GM23338 (cell line): ENCODE measurements around the gene ENOSF1. TPM values are rescaled to one million over a fixed set of nuclear protein-coding genes. Genes with fewer than 3 reads are reported as not detected.

Source experiments
- ATAC-seq: fragments of 200-7000 bp; cut with Tn5 transposase; 3 replicates; pipeline ENCODE4 v1.9.1; 2020
- DNase-seq: peaks from one replicate; pipeline ENCODE4 v3.0.0-alpha.2; 2015; ENCODE audit warnings: low spot score
- H2AFZ ChIP-seq: fragments of 200-600 bp; sonication (generic); 2 replicates; pipeline ENCODE4 v1.8.0; 2016; ENCODE audit warnings: antibody characterized with exemption, mild to moderate bottlenecking, moderate library complexity
- H3F3A ChIP-seq: fragments of 200-600 bp; sonication (generic); replicated peaks from 2 replicates; pipeline ENCODE4 v1.8.0; 2017; ENCODE audit warnings: antibody characterized with exemption, mixed run types, low read depth
- H3K27ac ChIP-seq: fragments of 200-600 bp; sonication (generic); 2 replicates; pipeline ENCODE4 v1.6.1; 2016; ENCODE audit warnings: low read depth
- H3K27me3 ChIP-seq: fragments of 200-600 bp; sonication (generic); 2 replicates; pipeline ENCODE4 v1.8.0; 2016; ENCODE audit warnings: mild to moderate bottlenecking, mixed run types, moderate library complexity; ENCODE audit not compliant: insufficient read depth
- H3K36me3 ChIP-seq: fragments of 200-600 bp; sonication (generic); 2 replicates; pipeline ENCODE4 v1.8.0; 2016; ENCODE audit warnings: mild to moderate bottlenecking; ENCODE audit not compliant: insufficient read depth
- H3K4me1 ChIP-seq: fragments of 200-600 bp; sonication (generic); 2 replicates; pipeline ENCODE4 v1.8.0; 2016; ENCODE audit warnings: mild to moderate bottlenecking, moderate library complexity; ENCODE audit not compliant: insufficient read depth
- H3K4me2 ChIP-seq: fragments of 200-600 bp; sonication (generic); 2 replicates; pipeline ENCODE4 v1.7.1; 2017; ENCODE audit warnings: mixed run types
- H3K4me3 ChIP-seq: fragments of 200-600 bp; sonication (generic); 2 replicates; pipeline ENCODE4 v1.6.1; 2016; ENCODE audit warnings: mixed run types
- H3K79me2 ChIP-seq: fragments of 200-600 bp; sonication (generic); replicated peaks from 2 replicates; pipeline ENCODE4 v1.8.0; 2017; ENCODE audit warnings: mild to moderate bottlenecking; ENCODE audit not compliant: insufficient read depth
- H3K9me2 ChIP-seq: fragments of 200-600 bp; sonication (generic); 2 replicates; pipeline ENCODE4 v1.8.0; 2017; ENCODE audit not compliant: insufficient read depth
- H4K20me1 ChIP-seq: fragments of 200-600 bp; sonication (generic); replicated peaks from 2 replicates; pipeline ENCODE4 v1.8.0; 2017; ENCODE audit warnings: mild to moderate bottlenecking; ENCODE audit not compliant: insufficient read depth
- H3K27ac Mint-ChIP-seq: 2 replicates; pipeline ENCODE4 v1.8.0; 2020; ENCODE audit warnings: inconsistent platforms, mild to moderate bottlenecking, moderate library complexity, mixed read lengths
- H3K27me3 Mint-ChIP-seq: 3 replicates; pipeline ENCODE4 v1.8.0; 2022; ENCODE audit warnings: low read depth, mild to moderate bottlenecking, moderate library complexity, mixed read lengths, inconsistent platforms; ENCODE audit not compliant: insufficient read depth, poor library complexity
- H3K36me3 Mint-ChIP-seq: 3 replicates; pipeline ENCODE4 v1.8.0; 2021; ENCODE audit warnings: low read depth, mild to moderate bottlenecking, inconsistent platforms, moderate library complexity, mixed read lengths
- H3K4me1 Mint-ChIP-seq: 3 replicates; pipeline ENCODE4 v1.8.0; 2020; ENCODE audit warnings: mild to moderate bottlenecking, inconsistent platforms, mixed read lengths
- H3K4me3 Mint-ChIP-seq: 3 replicates; pipeline ENCODE4 v1.8.0; 2021; ENCODE audit warnings: moderate library complexity, mild to moderate bottlenecking, inconsistent platforms, mixed read lengths
- H3K9me3 Mint-ChIP-seq: 3 replicates; pipeline ENCODE4 v1.8.0; 2020; ENCODE audit warnings: moderate library complexity, mild to moderate bottlenecking, inconsistent platforms, mixed read lengths
- CREB1 ChIP-seq: fragments of 250-450 bp; sonication (Bioruptor Pico); IDR thresholded peaks from 2 replicates; pipeline ENCODE4 v1.5.0; 2020; ENCODE audit warnings: low read depth, mild to moderate bottlenecking, moderate library complexity
- CTCF ChIP-seq, 2 experiments: fragments of 200-600 bp in 1 of 2; sonication (generic) in 1 of 2; conservative IDR thresholded peaks; 2 replicates each; pipeline versions ENCODE4 v1.5.1 to v1.6.1; 2016 to 2017; ENCODE audit warnings: antibody characterized with exemption in 2 of 2, low read depth in 2 of 2, mild to moderate bottlenecking in 2 of 2, moderate library complexity in 1 of 2
- ETS1 ChIP-seq: IDR thresholded peaks from 2 replicates; pipeline ENCODE4 v1.6.1; 2016; ENCODE audit warnings: antibody characterized with exemption
- EZH2phosphoT487 ChIP-seq: fragments of 200-600 bp; sonication (generic); IDR thresholded peaks from one replicate; pipeline ENCODE4 v1.8.1; 2018; ENCODE audit warnings: antibody characterized with exemption; ENCODE audit not compliant: unreplicated experiment
- JUNB ChIP-seq: IDR thresholded peaks from one replicate; pipeline ENCODE4 v1.6.1; 2016; ENCODE audit warnings: antibody characterized with exemption; ENCODE audit not compliant: unreplicated experiment
- NANOG ChIP-seq: IDR thresholded peaks from 2 replicates; pipeline ENCODE4 v1.6.1; 2016; ENCODE audit warnings: antibody characterized with exemption, borderline replicate concordance
- POLR2AphosphoS5 ChIP-seq: IDR thresholded peaks from 2 replicates; pipeline ENCODE4 v1.6.1; 2016; ENCODE audit warnings: antibody characterized with exemption, low read depth
- REST ChIP-seq: IDR thresholded peaks from one replicate; pipeline ENCODE4 v1.6.1; 2018; ENCODE audit warnings: antibody characterized with exemption; ENCODE audit not compliant: unreplicated experiment
- STAT1 ChIP-seq: IDR thresholded peaks from one replicate; pipeline ENCODE4 v1.6.1; 2016; ENCODE audit warnings: antibody characterized with exemption; ENCODE audit not compliant: unreplicated experiment
- ZNF114 ChIP-seq: fragments of 250-450 bp; sonication (Bioruptor Pico); IDR thresholded peaks from 2 replicates; pipeline ENCODE4 v1.5.0; 2020; ENCODE audit warnings: mild to moderate bottlenecking, moderate library complexity
- ZNF331 ChIP-seq: fragments of 250-450 bp; sonication (Bioruptor Pico); IDR thresholded peaks from 2 replicates; pipeline ENCODE4 v1.5.0; 2020; ENCODE audit warnings: low read depth, mild to moderate bottlenecking, moderate library complexity
- ZNF462 ChIP-seq: fragments of 250-450 bp; sonication (Bioruptor Pico); IDR thresholded peaks from 2 replicates; pipeline ENCODE4 v1.5.0; 2020; ENCODE audit warnings: mild to moderate bottlenecking, moderate library complexity
- polyA plus RNA-seq: library from polyadenylated mRNA; unstranded; fragments of >200 nt; fragmentation: Nextera tagmentation; extraction: Ambion mirVana; gene quantifications from 2 replicates; pipeline ENCODE4 v1.2.1, GENCODE V29; 2016
- total RNA-seq: library from RNA; depleted of rRNA; stranded (reverse); fragments of >200 nt; shearing (Covaris generic); gene quantifications from 2 replicates; pipeline ENCODE4 v1.2.3, GENCODE V29; 2014

ENOSF1 gene
- total and polyA plus RNA-seq, 2 experiments from 2014 or later, result 30.1 to 36.4 TPM

GRCh38 chr18:685438-685837 lies 27.0 kb downstream of the ENOSF1 start:
- Histone ChIP-seq H3K79me2 (no peaks in the 10 kb centered on the region), H3K4me3 (no peak overlapping the region), H3K4me2 (no peak overlapping the region), H3K36me3 (peaks cover 11% of the 10 kb centered on the region; the same call in 1 of the 2 replicates), H3K9me2 (no peaks in the 10 kb centered on the region), H4K20me1 (peaks cover 4% of the 10 kb centered on the region), H2AFZ (no peak overlapping the region), H3K27ac (no peak overlapping the region), H3K27me3 (no peaks in the 10 kb centered on the region), H3K4me1 (peaks cover 15% of the 10 kb centered on the region; the same call in 1 of the 2 replicates), H3F3A (0 out of 2 replicates have a peak, but pooled peaks cover 2% of the 10 kb centered on the region)
- peaks cover 37% of the 10 kb centered on the region for H3K4me1 Mint-ChIP-seq
- H3K27ac Mint-ChIP-seq, result no peak overlapping the region
- H3K36me3 Mint-ChIP-seq, result peaks cover 75% of the 10 kb centered on the region
- DNase-seq (peak; percentile 52), ATAC-seq (0 out of 3 replicates have a peak, but pooled peaks have one; percentile 8)
- TF ChIP-seq ETS1, result no peak
- TF ChIP-seq ZNF462 (CRISPR knock-in tag), result no peak
- TF ChIP-seq CREB1 (CRISPR knock-in tag), result no peak
- no peak for TF ChIP-seq NANOG
- no peak for TF ChIP-seq POLR2AphosphoS5
- TF ChIP-seq CTCF (conservative IDR thresholded peaks at IDR 0.05; ENCODE audit: low read depth in 2 of 2), result no peak
- TF ChIP-seq JUNB, result no peak
- no peak for TF ChIP-seq ZNF331 (CRISPR knock-in tag)
- TF ChIP-seq EZH2phosphoT487, result no peak
- no peak for TF ChIP-seq ZNF114 (CRISPR knock-in tag)
- TF ChIP-seq REST, result no peak
- TF ChIP-seq STAT1, result no peak
- H3K27me3 Mint-ChIP-seq, result peaks cover 7% of the 10 kb centered on the region
- H3K4me3 Mint-ChIP-seq, result no peak overlapping the region; the same call in 2 of the 3 replicates
- no peaks in the 10 kb centered on the region for H3K9me3 Mint-ChIP-seq
